LHCN-M2 (cell line): ENCODE data around the gene CEP43. TPM values are rescaled to one million over a fixed set of nuclear protein-coding genes. Genes with fewer than 3 reads are reported as not detected.
A peak's percentile ranks its signal among the peaks of the same experiment; 100 is the strongest.

Experiments used
- DNase-seq: peaks from one replicate; pipeline ENCODE4 v3.0.0-alpha.2; 2012; ENCODE audit warnings: low read depth
- total RNA-seq: library from RNA; depleted of rRNA; stranded (reverse); fragments of >200 nt; gene quantifications from 2 replicates; pipeline ENCODE4 v1.2.3, GENCODE V29; 2014

Gene CEP43
- total RNA-seq, 1 experiment from 2014 or later = 24.7 TPM

GRCh38 chr6:166966268-166966667, 32.9 kb upstream of the CEP43 start:
- DNase-seq = no peak

- no peak for DNase-seq
These were observed 29.7 kb upstream of the CEP43 start for GRCh38 chr6:166969390-166970002.

GRCh38 chr6:166970091-166970490, 29.1 kb upstream of the CEP43 start:
- DNase-seq = no peak

- no peak for DNase-seq
These were observed 28.4 kb upstream of the CEP43 start for GRCh38 chr6:166970776-166971175.

- DNase-seq = no peak
These were observed 27.9 kb upstream of the CEP43 start for GRCh38 chr6:166971271-166971670.

GRCh38 chr6:166972101-166972500, 27.1 kb upstream of the CEP43 start:
- no peak for DNase-seq

- DNase-seq = no peak
These were observed 22.6 kb upstream of the CEP43 start for GRCh38 chr6:166976636-166977035.

GRCh38 chr6:166977621-166978525, 21.3 kb upstream of the CEP43 start:
- DNase-seq = peak; percentile 15

GRCh38 chr6:166980738-166981137, 18.5 kb upstream of the CEP43 start:
- DNase-seq = no peak

- no peak for DNase-seq
These were observed 11.7 kb upstream of the CEP43 start for GRCh38 chr6:166987448-166987847.

GRCh38 chr6:166987930-166988329, 11.3 kb upstream of the CEP43 start:
- no peak for DNase-seq

- no peak for DNase-seq
These were observed 10.5 kb upstream of the CEP43 start for GRCh38 chr6:166988674-166989201.

GRCh38 chr6:166989427-166990032, 9.7 kb upstream of the CEP43 start:
- DNase-seq = peak; percentile 28

- peak; percentile 14 for DNase-seq
These were observed 2.8 kb upstream of the CEP43 start for GRCh38 chr6:166996406-166996805.

- no peak for DNase-seq
These were observed 1.8 kb upstream of the CEP43 start for GRCh38 chr6:166997348-166997747.

GRCh38 chr6:166997768-166998255, 1.4 kb upstream of the CEP43 start:
- DNase-seq = peak; percentile 73

- DNase-seq = no peak
These were observed 697 bp upstream of the CEP43 start for GRCh38 chr6:166998256-166999144.

- peak; percentile 7 for DNase-seq
These were observed 672 bp downstream of the CEP43 start for GRCh38 chr6:166999884-167000253.

- no peak for DNase-seq
These were observed 1.6 kb downstream of the CEP43 start for GRCh38 chr6:167000759-167001158.

- DNase-seq = no peak
These were observed 6.4 kb downstream of the CEP43 start for GRCh38 chr6:167005350-167006159.
